HG02610 (cell line): ENCODE data around the gene TMEM9.
A peak's percentile ranks its signal among the peaks of the same experiment; 100 is the strongest.
"Not testable (repeated sequence)": the region's sequence is repeated elsewhere in the genome, so short reads cannot be mapped to it uniquely, and the experiment has no call there.

Experiments used
- ATAC-seq: cut with Tn5 transposase; IDR thresholded peaks from one replicate; pipeline ENCODE4 v1.9.1; 2021; ENCODE audit warnings: mild to moderate bottlenecking, moderate library complexity; ENCODE audit not compliant: unreplicated experiment

The TMEM9 gene

GRCh38 chr1:201175820-201176500 lies 21.7 kb upstream of the TMEM9 start:
- ATAC-seq = no peak

- no peak for ATAC-seq
Observed at GRCh38 chr1:201173736-201174135, 19.5 kb upstream of the TMEM9 start.

GRCh38 chr1:201172999-201173610 lies 18.8 kb upstream of the TMEM9 start:
- no peak for ATAC-seq

GRCh38 chr1:201172326-201172725 lies 18.1 kb upstream of the TMEM9 start:
- no peak for ATAC-seq

DNA sequence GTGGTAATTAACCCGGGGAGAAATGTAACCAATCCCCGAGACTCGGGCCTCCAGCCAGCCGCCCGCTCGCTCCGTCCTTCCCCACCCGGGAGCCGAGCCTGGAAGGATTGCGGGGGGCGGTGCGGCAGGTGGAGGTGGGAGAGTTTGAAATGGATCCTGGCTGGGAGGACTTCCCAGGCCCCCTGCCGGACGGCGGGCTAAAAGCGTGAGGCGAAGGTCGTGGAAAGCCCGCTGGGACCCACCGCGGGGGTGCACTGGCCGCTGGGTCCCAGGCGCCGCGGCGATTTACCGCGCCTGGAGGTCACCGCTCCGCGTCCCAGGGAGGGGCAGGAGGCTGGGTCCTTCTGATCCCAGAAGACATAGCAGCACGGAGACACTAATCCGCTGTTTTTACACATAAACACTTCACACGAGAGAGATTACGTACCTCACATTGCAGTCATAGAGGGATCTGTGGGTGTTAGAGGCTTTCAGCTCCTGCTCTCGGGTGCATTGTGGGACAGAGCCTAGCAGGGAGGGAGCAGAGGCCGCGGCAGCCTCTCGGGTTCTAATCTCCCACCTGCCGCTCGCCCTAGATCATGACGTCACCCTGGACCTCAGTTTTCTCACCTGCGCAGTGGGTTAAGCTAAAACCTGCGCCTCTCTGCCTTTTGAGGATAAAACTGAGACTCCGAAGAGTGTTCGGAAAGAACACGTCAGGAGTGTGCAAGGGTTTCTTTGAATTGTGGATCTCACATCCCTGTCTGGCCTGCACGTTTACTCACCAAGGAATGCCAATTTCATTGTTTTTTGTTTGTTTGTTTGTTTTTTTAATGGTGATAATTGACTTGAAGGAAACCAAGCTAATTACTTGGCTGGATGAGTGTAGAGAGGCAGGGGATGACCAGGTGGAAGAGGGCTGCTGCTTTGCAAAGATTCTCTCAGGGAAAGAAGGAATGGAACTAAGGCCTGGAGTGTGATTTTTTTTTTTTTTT lies 17.1 kb upstream of the TMEM9 start:
- ATAC-seq = peak; percentile 42

GRCh38 chr1:201170533-201171062 lies 16.3 kb upstream of the TMEM9 start:
- ATAC-seq = peak; percentile 93

DNA sequence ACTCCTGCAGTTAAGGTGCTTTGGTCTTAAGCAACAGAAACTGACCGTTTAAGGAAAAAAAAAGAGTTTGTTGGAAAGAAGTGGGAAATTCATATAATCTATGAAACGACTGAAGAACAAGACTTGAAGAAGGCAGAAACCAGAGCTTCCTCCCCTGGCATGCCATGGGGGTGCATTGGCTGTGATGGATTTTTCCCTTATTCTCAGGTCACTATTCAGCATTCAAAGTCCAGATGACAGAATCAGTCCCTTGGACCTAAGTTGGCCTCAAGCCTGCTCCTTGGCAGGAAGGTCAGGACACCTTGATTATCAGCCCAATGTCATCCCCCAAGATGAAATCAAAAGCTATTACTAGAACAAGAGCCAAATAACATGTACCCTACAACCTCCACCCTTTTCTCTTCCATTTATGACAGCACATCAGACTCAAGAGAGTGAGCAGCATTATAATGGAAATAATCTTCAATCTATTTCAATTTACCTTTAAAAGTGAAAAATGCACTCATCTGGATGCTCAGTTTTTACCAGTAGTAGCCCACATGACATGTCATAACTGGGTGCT lies 15.8 kb upstream of the TMEM9 start:
- no peak for ATAC-seq

GRCh38 chr1:201169203-201169602 lies 14.9 kb upstream of the TMEM9 start:
- no peak for ATAC-seq

GRCh38 chr1:201167041-201167991 lies 13.0 kb upstream of the TMEM9 start:
- no peak for ATAC-seq

GRCh38 chr1:201164645-201165044 lies 10.4 kb upstream of the TMEM9 start:
- ATAC-seq = no peak

DNA sequence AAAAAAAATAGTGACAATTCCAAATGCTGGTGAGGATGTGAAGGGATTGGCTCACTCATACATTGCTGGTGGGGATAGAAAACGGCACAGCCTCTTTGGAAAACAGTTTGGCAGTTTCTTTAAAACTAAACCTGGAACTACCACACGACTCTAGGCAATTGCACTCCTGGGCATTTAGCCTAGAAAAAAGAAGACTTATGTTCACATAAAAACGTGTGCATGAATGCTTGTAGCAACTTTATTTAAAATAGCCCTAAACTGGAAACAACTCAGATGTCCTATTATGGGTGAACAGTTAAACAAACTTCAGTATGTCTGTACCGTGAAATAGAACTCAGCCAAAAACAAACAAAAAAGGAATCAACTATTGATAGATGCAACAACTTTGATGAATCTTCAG lies 9.4 kb upstream of the TMEM9 start:
- no peak for ATAC-seq

DNA sequence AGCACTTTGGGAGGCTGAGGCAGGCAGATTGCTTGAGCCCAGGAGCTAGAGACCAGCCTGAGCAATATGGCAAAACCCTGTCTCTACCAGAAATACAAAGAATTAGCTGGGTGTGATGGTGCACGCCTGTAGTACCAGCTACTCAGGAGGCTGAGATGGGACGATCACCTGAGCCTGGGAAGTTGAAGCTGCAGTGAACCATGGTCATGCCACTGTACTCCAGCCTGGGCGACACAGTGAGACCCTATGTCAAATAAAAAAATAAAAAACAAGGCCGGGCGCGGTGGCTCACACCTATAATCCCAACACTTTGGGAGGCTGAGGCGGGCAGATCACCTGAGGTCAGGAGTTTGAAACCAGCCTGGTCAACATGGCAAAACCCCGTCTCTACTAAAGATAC lies 8.8 kb upstream of the TMEM9 start:
- not testable (repeated sequence) for ATAC-seq

GRCh38 chr1:201157949-201158348 lies 3.7 kb upstream of the TMEM9 start:
- no peak for ATAC-seq

- ATAC-seq = no peak
Observed at GRCh38 chr1:201156819-201157218, 2.5 kb upstream of the TMEM9 start.

DNA sequence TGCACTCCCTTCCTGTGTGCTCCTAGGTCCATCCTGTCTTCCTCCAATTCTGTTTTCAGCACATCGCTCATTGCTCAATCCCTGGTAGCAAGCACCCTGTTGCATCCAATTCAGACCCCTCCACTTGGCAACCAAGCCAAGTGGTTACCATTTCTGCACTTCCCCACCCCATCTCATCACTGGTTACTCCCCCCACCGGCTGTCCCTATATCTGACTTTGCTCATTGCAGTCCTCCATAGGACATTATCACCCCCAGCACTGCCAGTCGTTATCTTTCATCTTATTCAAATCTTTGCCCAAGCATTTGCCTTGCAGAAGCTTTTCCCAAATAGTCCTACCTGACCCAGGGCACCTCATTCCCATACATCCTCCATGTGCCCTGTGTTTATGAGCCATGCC lies 2.1 kb upstream of the TMEM9 start:
- ATAC-seq = no peak

DNA sequence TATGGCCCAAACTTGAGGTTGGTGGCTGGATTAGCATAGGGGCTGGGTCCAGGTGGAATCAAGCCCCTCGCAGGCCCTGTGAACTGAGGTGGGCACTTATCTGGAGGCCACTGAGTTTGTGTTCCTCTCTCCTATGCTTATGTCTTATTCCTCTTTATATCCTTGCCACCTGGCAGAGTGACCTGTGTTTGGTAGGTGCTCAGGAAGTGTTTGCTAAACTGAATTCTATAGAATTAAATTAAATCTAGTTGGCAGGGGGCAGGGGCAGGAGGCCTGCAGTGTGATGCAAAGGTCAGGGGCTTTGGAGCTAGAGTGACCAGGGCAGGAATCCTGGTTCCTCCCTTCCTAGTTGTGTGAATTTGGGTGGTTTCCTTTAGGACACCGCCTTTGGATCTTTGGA lies 1.1 kb upstream of the TMEM9 start:
- ATAC-seq = no peak

- peak; percentile 68 for ATAC-seq
Observed at GRCh38 chr1:201153474-201154388, 543 bp downstream of the TMEM9 start.

GRCh38 chr1:201149400-201149799 lies 4.9 kb downstream of the TMEM9 start:
- ATAC-seq = no peak
